Hypothalamus (tissue), 51 donors: ENCODE results near the gene RBM20.
"Not testable (repeated sequence)": the region's sequence is repeated elsewhere in the genome, so short reads cannot be mapped to it uniquely, and the experiment has no call there.

Experiments
- DNase-seq, 51 donors: peaks; one replicate each; lab custom pipeline; 2025; lab: John Stamatoyannopoulos, UW

RBM20 gene

DNA sequence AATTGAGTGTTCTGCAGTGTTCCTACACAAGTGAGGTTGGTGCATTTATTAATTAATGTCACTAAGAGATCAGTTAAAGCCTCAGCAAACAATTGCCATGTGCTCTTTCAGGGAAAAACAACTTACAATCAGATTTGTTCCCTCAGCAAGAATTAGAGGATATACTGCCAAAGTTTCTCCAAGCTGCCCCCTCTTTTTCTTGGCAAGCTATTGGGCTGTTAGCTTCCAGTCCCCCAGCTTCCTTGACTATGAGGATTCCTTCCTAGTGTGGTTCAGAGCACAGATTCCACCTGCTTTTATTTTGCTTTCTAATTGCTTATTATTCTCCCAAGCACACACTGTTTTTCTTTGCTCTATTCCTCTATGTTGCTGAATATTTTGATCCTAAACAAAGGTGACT lies 112.7 kb downstream of the RBM20 start:
- DNase-seq: peak in 1 of 51 donors; percentile 22

GRCh38 chr10:110757586-110757985 lies 113.5 kb downstream of the RBM20 start:
- no peak for DNase-seq

- DNase-seq: no peak
These were observed 114.1 kb downstream of the RBM20 start for GRCh38 chr10:110758128-110758765.

DNA sequence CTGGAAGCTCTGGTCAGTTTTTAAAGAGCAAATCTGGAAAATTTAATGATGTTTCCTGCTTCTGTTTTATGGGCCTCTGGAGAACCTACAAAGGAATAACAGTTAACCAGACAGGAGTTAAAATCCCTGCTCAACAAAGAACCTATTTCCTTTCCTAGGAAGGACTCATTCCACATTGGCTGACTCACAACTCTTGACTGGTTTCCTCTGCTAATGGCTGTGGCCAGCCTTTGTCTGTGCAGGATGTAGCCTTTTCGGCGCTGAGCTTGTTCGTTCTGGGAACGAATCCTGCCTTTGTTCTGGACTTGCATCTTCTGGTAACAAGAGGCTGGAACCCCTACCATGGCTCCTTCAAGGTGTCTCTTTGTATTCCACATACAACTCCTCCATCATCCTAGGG lies 114.8 kb downstream of the RBM20 start:
- DNase-seq: peak in 1 of 51 donors; percentile 27

DNA sequence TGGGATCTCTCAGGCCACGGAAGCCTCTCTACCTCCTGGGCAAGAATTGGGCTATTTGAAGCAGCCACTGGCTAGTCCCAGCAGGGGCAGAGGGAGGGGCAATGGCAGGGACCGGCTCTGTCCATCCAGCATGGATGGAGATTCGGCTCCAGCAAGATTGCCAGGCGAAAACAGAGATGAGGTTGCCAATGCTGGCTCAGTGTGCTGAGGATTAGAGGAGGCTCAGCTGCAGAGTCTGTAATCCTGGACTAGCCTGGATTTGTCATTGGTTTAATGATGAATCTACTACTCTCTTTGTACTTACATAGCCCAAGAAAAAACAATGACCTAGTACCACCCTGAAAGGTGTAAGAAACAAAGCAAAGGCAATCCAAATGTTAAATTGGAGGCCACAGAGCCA lies 115.4 kb downstream of the RBM20 start:
- DNase-seq: no peak

GRCh38 chr10:110762109-110762848 lies 118.1 kb downstream of the RBM20 start:
- no peak for DNase-seq

DNA sequence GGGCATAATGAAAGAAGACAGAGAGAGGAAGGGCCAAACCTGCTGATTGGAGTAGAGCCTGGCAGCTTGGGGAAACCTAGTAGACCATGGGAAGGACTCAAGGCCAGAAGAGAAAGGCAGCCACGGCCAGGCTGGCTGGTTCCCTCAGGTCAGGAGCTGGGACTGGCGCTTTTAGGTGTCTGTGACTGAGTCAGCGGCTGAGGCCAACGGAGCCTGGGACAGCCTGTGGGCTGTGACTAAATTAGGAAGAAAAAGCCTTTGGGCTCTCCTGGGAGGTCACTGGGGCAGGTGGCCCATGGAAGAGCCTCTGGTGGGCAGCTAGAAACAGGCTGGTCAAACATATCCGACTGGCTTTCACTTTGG lies 118.7 kb downstream of the RBM20 start:
- no peak for DNase-seq

DNA sequence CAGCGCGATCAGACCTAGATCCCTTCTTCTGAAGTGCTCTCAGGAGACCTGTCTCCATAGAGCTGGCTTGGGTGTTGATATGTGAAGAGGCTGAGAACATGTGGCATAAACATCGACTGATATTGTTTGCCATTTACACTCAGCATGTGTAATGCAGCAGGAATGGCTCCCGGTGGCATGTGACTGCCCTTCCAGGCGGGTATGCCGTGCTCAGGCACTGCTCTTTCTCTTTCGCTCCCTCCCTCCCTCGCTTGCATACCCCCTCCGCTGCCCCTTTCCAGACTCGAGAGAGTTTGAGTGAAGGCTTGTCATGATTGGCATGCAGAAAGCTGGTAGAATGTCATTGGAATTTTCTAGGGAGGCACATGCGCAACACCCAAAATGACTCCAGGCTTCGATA lies 120.2 kb downstream of the RBM20 start:
- DNase-seq: no peak

- no peak for DNase-seq
These were observed 120.8 kb downstream of the RBM20 start for GRCh38 chr10:110764793-110765512.

DNA sequence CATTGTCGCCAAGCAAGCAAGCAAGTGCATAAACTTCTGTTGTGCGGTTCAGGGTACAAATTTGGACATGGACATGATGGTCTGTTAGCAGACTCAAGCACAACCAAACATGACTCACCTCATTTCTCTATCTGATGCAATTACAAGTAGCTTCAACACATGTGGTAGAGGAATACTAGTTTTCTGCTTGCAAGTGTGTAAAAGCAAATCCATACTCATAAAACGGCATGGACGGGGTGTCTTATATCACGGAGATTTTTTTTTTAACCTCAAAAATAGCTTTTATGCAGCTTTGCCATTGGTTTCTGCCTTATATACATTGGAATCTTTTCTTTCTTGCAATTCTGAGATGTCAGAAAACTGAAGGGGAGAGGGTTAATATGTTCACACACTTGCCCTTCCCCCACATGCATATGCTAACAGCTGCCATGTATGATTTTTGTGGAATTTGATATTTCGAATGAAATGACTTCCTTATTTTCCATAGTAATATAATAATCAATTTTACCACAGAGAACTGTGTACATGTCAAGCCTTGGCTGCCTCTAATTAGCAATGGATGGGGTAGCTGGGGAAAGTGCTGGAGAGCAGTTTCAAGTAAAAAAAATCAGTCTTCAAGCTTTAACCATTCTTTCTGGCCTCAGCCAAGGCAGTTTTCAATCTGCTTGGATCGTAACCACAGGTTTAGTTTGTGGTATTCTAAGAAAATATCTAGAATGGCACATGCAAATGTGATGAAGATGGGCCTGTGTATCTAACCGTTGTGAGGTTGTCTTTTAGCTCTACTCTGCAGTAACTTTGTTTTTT lies 121.6 kb downstream of the RBM20 start:
- DNase-seq: no peak

DNA sequence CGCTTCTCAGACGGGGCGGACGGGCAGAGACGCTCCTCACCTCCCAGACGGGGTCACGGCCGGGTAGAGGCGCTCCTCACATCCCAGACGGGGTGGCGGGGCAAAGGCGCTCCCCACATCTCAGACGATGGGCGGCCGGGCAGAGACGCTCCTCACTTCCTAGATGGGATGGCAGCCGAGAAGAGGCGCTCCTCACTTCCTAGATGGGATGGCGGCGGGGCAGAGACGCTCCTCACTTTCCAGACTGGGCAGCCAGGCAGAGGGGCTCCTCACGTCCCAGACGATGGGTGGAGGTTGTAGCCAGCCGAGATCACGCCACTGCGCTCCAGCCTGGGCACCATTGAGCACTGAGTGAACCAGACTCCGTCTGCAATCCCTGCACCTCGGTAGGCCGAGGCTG lies 123.5 kb downstream of the RBM20 start:
- DNase-seq: not testable (repeated sequence)

DNA sequence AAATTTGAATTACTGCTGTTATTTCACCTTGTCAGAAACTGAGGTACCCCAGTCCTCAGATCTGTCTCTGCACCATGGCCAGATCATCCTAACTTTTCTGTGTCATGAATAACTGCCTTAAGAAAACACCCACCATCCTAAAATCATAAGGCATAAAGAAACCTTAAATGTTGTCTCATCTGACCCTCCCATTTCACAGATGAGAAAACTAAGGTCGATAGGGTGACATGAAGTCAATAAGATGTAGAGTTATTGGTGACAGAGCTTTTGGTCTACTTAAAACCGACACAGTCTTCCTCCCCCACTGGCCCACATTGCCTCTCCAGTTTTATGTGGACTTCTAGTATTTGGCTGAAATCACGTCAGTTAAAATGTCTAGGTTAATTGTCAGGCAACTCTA lies 126.1 kb downstream of the RBM20 start:
- no peak for DNase-seq

DNA sequence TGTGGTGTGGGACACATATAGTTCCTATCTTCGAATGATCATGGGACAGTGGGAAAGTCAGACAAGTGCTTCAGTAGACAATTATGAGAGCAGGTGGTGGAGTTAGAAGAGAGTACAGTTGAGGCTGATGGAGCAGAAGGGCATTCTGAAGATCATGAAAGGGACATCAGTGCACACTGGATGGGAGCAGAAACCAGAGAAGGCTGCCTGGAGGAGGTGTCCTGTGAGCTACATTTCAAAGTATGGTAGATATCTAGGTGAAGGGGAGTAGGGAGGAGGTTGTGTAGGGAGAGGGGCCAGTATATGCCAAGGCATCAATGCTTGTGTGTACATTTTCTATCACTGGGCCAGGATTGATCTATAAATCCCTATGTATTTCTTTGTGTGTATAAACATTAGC lies 127.3 kb downstream of the RBM20 start:
- DNase-seq: no peak

DNA sequence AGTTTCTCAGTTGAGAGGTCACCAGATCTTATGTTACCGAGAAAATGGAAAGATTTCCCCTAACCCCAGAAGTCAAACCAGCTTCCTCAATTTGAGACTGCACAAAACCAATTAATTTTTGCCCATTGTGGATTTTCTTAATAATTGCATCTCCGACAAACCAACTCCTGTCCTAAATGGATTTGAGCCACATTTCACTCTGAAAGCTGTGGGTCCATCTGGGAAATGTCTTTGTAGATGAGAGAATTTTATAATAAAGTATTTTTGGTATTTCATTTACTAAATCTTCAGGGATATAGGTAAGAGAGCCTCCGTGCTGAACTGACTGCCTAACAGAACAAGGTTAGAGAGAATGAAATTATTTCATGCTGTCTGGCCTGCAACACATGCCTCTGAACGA lies 127.9 kb downstream of the RBM20 start:
- no peak for DNase-seq

DNA sequence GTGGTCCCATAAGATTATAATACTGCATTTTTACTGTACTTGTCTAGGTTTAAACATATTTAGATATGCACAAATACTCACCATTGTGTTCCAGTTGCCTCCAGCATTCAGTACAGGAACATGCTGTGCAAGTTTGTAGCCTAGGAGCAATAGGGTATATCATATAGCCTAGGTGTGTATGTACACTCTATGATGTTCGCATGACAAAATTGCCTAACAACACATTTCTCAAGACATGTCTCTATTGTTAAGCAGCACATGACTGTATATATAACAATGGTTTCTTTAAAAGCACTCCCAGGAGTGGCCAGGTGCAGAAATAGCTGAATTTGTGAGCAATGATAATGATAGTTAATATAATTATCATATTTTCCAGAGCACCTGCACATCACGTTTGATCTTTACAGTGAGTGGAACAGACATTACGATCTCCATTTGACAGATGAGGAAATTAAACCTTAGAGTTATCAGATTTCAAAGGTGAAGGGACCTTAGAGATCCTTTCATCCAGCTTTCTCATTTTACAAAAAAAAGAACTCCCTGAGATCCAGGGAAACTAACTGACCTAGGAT lies 128.4 kb downstream of the RBM20 start:
- DNase-seq: no peak

DNA sequence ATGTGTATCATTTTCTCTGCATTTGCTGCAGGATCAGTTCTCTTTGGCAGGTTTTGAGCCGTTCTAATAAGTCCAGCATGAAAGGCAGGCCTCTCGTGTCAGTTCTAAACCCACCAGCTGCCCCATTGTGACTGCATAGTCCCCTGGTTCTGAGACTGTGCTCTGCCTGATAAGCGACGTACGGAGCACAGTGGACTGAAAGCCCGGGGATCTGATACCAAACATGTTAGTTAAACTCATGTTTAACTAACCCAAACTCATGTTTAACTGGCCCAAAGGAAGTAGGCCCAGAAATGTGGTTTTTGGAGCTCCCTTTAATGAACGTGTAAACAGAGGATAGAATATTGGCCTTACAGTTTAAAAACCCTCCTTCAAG lies 129.5 kb downstream of the RBM20 start:
- no peak for DNase-seq

DNA sequence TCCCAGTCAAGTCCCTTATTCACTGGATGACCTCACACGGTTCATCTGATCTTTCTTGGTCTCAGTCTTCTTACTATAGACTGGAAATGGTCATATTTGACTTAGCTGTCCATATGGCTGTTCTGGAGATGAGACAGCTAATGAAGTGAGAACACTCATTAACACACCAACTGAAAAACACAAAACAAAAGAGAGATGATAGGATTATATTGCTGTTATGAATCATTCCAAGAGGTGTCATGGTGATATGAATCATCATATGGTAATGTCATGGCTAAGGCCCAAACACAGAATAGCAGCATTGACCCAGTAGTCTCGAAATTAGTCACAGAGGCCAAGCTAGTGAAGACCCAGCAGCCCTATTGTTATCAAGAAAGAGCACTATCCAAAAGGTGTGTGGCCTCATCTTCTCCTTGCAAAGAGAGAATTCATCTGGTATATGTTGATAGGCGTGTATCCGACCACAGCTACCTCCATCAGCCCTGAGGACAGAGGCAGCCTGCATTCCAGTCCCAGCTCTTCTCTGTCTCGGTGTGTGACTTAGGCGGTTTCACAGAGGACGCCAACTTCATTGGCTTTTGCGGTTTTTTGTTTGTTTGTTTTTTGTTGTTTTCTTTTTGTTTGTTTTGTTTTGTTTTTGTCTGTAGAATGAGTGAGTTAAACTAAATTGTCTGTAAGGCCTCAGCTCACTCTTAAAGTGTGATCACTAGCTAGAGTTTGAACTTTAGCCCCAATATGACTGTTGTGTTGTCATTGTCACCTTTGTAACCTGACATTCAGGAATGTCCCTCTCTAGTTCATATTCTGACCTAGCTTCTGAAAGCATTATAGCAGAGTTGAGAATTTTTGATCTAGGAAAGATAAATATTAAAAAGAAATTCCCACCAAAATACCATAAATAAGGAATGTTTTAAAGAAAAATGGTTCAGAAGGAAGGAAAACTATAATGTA lies 130.2 kb downstream of the RBM20 start:
- no peak for DNase-seq

DNA sequence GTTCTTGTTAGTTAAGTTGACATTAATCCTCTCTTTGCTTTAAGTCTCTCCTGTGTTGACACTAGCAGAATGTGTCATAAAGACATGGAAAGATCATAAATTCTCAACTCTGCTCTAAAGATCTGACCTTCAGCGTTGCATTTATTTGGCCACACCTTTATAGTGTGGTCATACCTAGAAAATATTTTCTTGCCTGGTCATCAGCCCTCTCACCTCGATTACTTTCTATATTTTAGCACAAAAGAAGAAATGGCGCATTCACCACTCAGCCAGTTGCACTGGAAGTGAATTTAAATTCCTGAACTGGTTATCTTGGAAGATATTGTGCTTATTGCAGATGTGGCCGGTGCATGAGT lies 130.9 kb downstream of the RBM20 start:
- DNase-seq: no peak

DNA sequence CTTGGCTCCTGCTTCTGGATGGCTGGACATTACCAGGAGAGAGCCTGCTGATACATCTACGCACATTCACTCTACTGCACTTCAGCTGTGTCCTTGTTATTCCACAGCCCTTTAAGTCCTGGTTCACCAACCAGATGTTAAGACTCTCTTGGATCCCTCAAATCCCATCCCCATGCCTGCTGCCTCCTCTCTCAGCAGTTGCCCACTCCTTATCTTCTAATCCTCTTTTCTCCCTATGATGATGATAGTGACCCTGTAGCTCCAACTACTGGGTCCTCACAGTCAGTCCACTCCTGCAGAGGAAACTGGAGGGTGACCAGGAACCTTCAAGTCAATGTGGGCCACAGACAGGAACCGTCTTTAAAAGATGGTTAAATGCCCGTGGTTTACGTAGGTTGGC lies 131.3 kb downstream of the RBM20 start:
- DNase-seq: no peak

DNA sequence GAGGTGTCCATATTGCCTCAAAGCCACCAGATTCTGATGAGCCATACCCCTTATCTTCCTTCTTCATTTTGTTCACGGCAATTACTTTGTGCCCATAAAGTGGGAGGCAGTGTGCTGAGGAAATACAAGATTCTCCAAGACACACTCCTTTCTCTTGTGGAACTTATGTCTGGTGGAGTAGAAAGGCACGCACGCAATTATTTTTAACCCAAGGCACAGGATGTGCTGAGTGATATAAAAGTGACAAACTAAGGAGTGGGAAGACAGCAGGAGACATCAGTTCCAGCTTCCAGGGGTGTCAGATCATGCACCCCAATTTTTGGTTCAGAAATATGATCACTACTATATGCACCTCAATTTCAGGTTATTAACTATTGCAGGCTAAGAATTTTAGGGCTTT lies 132.9 kb downstream of the RBM20 start:
- peak in 2 of 51 donors; percentile 20 to 32 for DNase-seq
